C4-2B (cell line): Measurements from ENCODE around the gene CDH23.

Experiments used
- ZFX ChIP-seq: fragments of 450-650 bp; IDR thresholded peaks from 2 replicates; pipeline ENCODE4 v1.6.1; 2017
- TF ChIP-seq, protein P1 (sequence below): fragments of 450-650 bp; conservative IDR thresholded peaks from 2 replicates; pipeline ENCODE4 v1.5.1; 2017; ENCODE audit warnings: mild to moderate bottlenecking

DNA sequence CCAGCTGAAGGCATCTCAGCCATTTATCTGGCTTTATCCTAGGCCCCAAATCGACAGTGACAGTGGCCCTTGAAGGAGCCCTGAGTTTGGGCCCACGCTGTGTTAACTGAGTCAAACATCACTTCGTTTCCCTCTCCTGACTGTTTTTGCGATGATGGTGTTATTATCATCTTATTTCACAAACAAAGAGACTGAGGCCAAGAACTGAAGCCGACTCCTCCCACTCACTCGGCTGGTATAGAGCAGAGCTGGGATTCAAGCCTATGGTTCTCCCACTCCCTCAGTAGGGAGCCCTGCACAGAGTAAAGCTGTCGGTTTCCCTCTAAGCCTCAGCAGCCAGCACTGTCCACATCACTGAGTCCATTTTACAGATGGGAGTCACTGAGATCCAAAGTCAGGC, 141.0 kb downstream of the CDH23 start:
- TF ChIP-seq, protein P1, sequence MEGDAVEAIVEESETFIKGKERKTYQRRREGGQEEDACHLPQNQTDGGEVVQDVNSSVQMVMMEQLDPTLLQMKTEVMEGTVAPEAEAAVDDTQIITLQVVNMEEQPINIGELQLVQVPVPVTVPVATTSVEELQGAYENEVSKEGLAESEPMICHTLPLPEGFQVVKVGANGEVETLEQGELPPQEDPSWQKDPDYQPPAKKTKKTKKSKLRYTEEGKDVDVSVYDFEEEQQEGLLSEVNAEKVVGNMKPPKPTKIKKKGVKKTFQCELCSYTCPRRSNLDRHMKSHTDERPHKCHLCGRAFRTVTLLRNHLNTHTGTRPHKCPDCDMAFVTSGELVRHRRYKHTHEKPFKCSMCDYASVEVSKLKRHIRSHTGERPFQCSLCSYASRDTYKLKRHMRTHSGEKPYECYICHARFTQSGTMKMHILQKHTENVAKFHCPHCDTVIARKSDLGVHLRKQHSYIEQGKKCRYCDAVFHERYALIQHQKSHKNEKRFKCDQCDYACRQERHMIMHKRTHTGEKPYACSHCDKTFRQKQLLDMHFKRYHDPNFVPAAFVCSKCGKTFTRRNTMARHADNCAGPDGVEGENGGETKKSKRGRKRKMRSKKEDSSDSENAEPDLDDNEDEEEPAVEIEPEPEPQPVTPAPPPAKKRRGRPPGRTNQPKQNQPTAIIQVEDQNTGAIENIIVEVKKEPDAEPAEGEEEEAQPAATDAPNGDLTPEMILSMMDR: no peak
- TF ChIP-seq ZFX: no peak
